Progenitor cell of endocrine pancreas (in vitro differentiated cells): ENCODE measurements around the gene PRG2. TPM values are rescaled to one million over a fixed set of nuclear protein-coding genes. Genes with fewer than 3 reads are reported as not detected.
"Not testable (repeated sequence)": the region's sequence is repeated elsewhere in the genome, so short reads cannot be mapped to it uniquely, and the experiment has no call there.

ENCODE experiments used
- DNase-seq: peaks from one replicate; pipeline ENCODE4 v3.0.0; 2021; ENCODE audit warnings: low spot score; ENCODE audit not compliant: unreplicated experiment
- H3K27ac Mint-ChIP-seq: 2 replicates; pipeline ENCODE4 v1.8.0; 2021; ENCODE audit warnings: mild to moderate bottlenecking, moderate library complexity, mixed read lengths
- H3K27me3 Mint-ChIP-seq: 2 replicates; pipeline ENCODE4 v1.8.0; 2021; ENCODE audit warnings: mixed read lengths
- H3K36me3 Mint-ChIP-seq: 2 replicates; pipeline ENCODE4 v1.8.0; 2022; ENCODE audit warnings: mixed read lengths; ENCODE audit not compliant: insufficient read depth
- H3K4me1 Mint-ChIP-seq: 2 replicates; pipeline ENCODE4 v1.8.0; 2021; ENCODE audit warnings: low read depth, mixed read lengths
- H3K4me3 Mint-ChIP-seq: 2 replicates; pipeline ENCODE4 v1.8.0; 2021; ENCODE audit warnings: low read depth, mild to moderate bottlenecking, moderate library complexity, mixed read lengths
- H3K9me3 Mint-ChIP-seq: 2 replicates; pipeline ENCODE4 v1.8.0; 2021; ENCODE audit warnings: low read depth, mixed read lengths
- total RNA-seq: library from RNA; stranded (reverse); gene quantifications from 2 replicates; pipeline ENCODE4 v1.2.1, GENCODE V29; 2021
- TF ChIP-seq, protein P1 (sequence below): fragments of 200-600 bp; sonication (generic); IDR thresholded peaks from one replicate; pipeline ENCODE4 v1.5.0; 2021; ENCODE audit warnings: antibody characterized with exemption, mild to moderate bottlenecking; ENCODE audit not compliant: unreplicated experiment

Gene PRG2
- total RNA-seq, 1 donor from 2014 or later, result not detected

DNA sequence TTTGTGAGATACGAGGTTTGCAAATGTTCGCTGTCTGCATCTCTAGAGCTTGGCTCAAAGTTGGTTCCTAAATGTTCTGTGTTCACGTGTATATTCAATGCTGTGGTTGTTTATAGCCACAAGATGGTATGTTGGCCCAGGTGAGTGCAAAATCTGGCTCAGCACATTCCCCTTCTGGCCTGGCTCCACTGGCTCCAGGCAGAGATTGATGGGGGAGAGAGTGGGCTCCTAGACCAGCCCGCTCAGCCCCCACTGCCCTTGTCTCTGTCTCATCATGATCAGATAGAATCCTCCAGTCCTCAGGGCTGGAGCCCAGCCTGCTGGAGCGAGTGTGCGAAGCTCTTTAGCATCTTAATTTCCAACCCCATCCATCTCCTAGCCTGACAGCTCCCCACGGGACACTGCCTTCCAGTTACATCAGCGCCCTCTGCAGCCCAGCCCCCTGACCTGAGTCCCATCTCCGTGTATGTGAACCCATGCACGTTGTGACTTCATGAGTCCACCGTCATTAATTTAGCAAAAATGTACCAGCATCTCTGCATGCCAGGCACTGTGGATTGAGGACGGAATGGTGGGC lies 50.3 kb downstream of the PRG2 start:
- Mint-ChIP-seq H3K9me3 (no peaks in the 10 kb centered on the region), H3K36me3 (no peaks in the 10 kb centered on the region), H3K4me1 (peaks cover 14% of the 10 kb centered on the region), H3K27me3 (peaks cover 11% of the 10 kb centered on the region), H3K27ac (no peak overlapping the region), H3K4me3 (no peak overlapping the region)
- TF ChIP-seq, protein P1, sequence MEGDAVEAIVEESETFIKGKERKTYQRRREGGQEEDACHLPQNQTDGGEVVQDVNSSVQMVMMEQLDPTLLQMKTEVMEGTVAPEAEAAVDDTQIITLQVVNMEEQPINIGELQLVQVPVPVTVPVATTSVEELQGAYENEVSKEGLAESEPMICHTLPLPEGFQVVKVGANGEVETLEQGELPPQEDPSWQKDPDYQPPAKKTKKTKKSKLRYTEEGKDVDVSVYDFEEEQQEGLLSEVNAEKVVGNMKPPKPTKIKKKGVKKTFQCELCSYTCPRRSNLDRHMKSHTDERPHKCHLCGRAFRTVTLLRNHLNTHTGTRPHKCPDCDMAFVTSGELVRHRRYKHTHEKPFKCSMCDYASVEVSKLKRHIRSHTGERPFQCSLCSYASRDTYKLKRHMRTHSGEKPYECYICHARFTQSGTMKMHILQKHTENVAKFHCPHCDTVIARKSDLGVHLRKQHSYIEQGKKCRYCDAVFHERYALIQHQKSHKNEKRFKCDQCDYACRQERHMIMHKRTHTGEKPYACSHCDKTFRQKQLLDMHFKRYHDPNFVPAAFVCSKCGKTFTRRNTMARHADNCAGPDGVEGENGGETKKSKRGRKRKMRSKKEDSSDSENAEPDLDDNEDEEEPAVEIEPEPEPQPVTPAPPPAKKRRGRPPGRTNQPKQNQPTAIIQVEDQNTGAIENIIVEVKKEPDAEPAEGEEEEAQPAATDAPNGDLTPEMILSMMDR, result peak; percentile 34
- no peak for DNase-seq

DNA sequence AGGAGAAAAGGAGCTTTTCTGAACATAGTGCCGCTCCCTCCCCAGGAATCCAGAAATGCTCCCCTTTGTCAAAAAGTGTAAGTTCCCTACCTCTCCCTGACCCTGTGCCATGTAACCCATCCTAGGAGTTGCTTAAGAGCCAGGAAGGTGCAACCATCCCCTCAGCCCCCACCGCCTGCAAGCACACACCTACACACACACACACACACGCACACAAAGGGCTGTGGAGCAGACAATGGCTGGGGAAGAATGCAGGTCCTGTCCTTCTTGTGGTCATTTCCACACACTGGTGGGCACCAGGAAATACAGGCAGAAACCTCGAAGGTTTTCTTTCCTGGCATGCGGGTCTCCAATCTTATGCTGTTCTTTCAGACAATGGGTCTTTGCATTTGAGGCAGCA lies 51.1 kb downstream of the PRG2 start:
- Mint-ChIP-seq H3K9me3 (no peaks in the 10 kb centered on the region), H3K4me3 (no peak overlapping the region), H3K4me1 (peaks cover 20% of the 10 kb centered on the region), H3K27me3 (peaks cover 11% of the 10 kb centered on the region), H3K27ac (peak overlapping the region; percentile 6), H3K36me3 (no peaks in the 10 kb centered on the region)
- TF ChIP-seq, protein P1, result no peak
- DNase-seq, result no peak

DNA sequence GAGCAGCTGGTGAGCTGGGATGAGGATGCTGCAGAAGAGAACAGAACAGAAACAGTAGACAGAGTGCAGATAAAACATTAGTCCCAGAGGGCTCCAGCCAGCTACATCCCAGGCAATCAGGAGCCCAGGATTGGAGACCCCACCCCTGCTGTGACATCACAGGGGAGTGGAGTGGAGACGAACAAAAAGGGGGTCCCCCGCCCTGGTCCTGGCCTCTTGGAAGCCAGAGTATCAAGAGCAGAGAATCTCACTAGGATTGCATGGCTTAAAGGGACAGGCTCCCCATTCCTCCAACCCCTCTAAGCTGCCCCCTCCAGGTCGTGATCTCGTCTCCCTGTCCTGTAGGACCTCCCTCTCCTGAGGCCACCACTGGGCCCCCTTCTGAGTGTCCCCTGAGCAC lies 52.3 kb downstream of the PRG2 start, which contains the start of gene P2RX3:
Gene P2RX3 (plus strand): TSS at position 211 of the 400 bp plus-strand sequence. CDS start 199 bp downstream, outside the sequence.
- H3K9me3 Mint-ChIP-seq, result no peaks in the 10 kb centered on the region

DNA sequence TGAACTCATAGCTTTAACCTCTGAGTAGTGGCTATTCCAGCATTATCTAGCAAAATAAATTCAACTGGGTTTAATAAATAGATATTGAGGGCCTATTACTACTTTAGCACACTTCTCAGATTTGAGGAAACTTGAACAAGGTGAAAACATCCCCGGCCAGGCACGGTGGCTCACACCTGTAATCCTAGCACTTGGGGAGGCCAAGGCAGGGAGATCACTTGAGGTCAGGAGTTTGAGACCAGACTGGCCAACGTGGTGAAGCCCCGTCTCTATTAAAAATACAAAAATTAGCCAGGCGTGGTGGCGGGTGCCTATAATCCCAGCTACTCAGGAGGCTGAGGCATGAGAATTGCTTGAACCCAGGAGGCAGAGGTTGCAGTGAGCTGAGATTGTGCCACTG lies 53.6 kb downstream of the PRG2 start:
- not testable (repeated sequence) for DNase-seq, H3K36me3 Mint-ChIP-seq

More for the DNA sequence above, 52.3 kb downstream of the PRG2 start, which contains the start of gene P2RX3:
- TF ChIP-seq, protein P1, result no peak
- H3K27me3 Mint-ChIP-seq, result peaks cover 11% of the 10 kb centered on the region
- peaks cover 2% of the 10 kb centered on the region for H3K36me3 Mint-ChIP-seq
- peak within 1 kb of the TSS; percentile 26 for H3K27ac Mint-ChIP-seq
- H3K4me3 Mint-ChIP-seq, result no peak within 1 kb of the TSS
- peaks cover 23% of the 10 kb centered on the region for H3K4me1 Mint-ChIP-seq
- no peak for DNase-seq

More for the DNA sequence above, 53.6 kb downstream of the PRG2 start:
- H3K9me3 Mint-ChIP-seq, H3K4me3 Mint-ChIP-seq, H3K27ac Mint-ChIP-seq: not testable (repeated sequence)
- Mint-ChIP-seq H3K4me1 (peaks cover 23% of the 10 kb centered on the region), H3K27me3 (peaks cover 11% of the 10 kb centered on the region)

Other genes starting within 250 kb of the PRG2 start
- 0.04 and 0.12 TPM in 2 replicates for gene LRRC55, start 208.7 kb downstream of the PRG2 start, total RNA-seq
- gene APLNR, start 153.4 kb downstream of the PRG2 start, total RNA-seq, result 0.12 TPM in 1 of 2 replicates, not detected in the other
- gene TNKS1BP1, start 65.7 kb downstream of the PRG2 start, total RNA-seq, result 99.8 and 108 TPM in 2 replicates
- 126 and 131 TPM in 2 replicates for gene SSRP1, start 54.8 kb downstream of the PRG2 start, total RNA-seq
- not detected in 2 replicates for gene P2RX3, start 52.3 kb downstream of the PRG2 start, total RNA-seq
- not detected in 2 replicates for gene PRG3, start 9.5 kb downstream of the PRG2 start, total RNA-seq
- gene SLC43A3, start 36.5 kb upstream of the PRG2 start, total RNA-seq, result 21.5 and 24.6 TPM in 2 replicates
- gene RTN4RL2, start 69.9 kb upstream of the PRG2 start, total RNA-seq, result 1.9 and 2.1 TPM in 2 replicates
- 46.9 and 48.5 TPM in 2 replicates for gene SLC43A1, start 125.1 kb upstream of the PRG2 start, total RNA-seq
- gene TIMM10, start 140.1 kb upstream of the PRG2 start, total RNA-seq, result 63.4 and 63.5 TPM in 2 replicates
- not detected in 2 replicates for gene SMTNL1, start 146.9 kb upstream of the PRG2 start, total RNA-seq
- 30.6 and 34.3 TPM in 2 replicates for gene UBE2L6, start 177.0 kb upstream of the PRG2 start, total RNA-seq
- 190 and 196 TPM in 2 replicates for gene SERPING1, start 207.0 kb upstream of the PRG2 start, total RNA-seq